ENCODE results near the gene SLK.

SLK gene

GRCh38 chr10:104020020-104020419 is 53.1 kb downstream of the SLK start:
- Histone ChIP-seq H3K4me2 (ENCODE audit: low read depth, low read length) (no peak overlapping the region), H3K4me1 (ENCODE audit: low read length) (no peaks in the 10 kb centered on the region), H4K20me1 (ENCODE audit: insufficient read depth, low read length) (no peaks in the 10 kb centered on the region), H3K27me3 (replicated peaks; ENCODE audit: insufficient read depth, low read length) (no peaks in the 10 kb centered on the region), H3K36me3 (replicated peaks; ENCODE audit: insufficient read depth, low read length) (peaks cover 10% of the 10 kb centered on the region; the same call in 1 of the 2 replicates), H2AFZ (ENCODE audit: low read length) (no peak overlapping the region), H3K9ac (ENCODE audit: low read length) (no peak overlapping the region), H3K27ac (ENCODE audit: low read length) (no peak overlapping the region), H3F3A (ENCODE audit: insufficient read depth, low read length) (no peaks in the 10 kb centered on the region), H3K9me3 (replicated peaks; ENCODE audit: insufficient read depth, low read length) (no peaks in the 10 kb centered on the region), H3K79me2 (ENCODE audit: low read length) (no peaks in the 10 kb centered on the region), H3K4me3 (ENCODE audit: low read length) (no peak overlapping the region), H3K9me2 (replicated peaks; ENCODE audit: insufficient read depth, low read length) (no peaks in the 10 kb centered on the region)
- TF ChIP-seq EZH2phosphoT487 (IDR thresholded peaks at IDR 0.05; ENCODE audit: low read length) (no peak), EZH2 (optimal IDR thresholded peaks at IDR 0.05; ENCODE audit: low read depth, low read length) (no peak)
- TF ChIP-seq, protein P1, sequence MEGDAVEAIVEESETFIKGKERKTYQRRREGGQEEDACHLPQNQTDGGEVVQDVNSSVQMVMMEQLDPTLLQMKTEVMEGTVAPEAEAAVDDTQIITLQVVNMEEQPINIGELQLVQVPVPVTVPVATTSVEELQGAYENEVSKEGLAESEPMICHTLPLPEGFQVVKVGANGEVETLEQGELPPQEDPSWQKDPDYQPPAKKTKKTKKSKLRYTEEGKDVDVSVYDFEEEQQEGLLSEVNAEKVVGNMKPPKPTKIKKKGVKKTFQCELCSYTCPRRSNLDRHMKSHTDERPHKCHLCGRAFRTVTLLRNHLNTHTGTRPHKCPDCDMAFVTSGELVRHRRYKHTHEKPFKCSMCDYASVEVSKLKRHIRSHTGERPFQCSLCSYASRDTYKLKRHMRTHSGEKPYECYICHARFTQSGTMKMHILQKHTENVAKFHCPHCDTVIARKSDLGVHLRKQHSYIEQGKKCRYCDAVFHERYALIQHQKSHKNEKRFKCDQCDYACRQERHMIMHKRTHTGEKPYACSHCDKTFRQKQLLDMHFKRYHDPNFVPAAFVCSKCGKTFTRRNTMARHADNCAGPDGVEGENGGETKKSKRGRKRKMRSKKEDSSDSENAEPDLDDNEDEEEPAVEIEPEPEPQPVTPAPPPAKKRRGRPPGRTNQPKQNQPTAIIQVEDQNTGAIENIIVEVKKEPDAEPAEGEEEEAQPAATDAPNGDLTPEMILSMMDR (IDR thresholded peaks at IDR 0.05; ENCODE audit: low read length): no peak
- DNase-seq: no peak

GRCh38 chr10:104021246-104021645 is 54.3 kb downstream of the SLK start:
- Histone ChIP-seq H3K27ac (ENCODE audit: low read length) (no peak overlapping the region), H3K4me1 (ENCODE audit: low read length) (no peaks in the 10 kb centered on the region), H3F3A (ENCODE audit: insufficient read depth, low read length) (no peaks in the 10 kb centered on the region), H3K9me2 (replicated peaks; ENCODE audit: insufficient read depth, low read length) (no peaks in the 10 kb centered on the region), H3K4me2 (ENCODE audit: low read depth, low read length) (no peak overlapping the region), H3K4me3 (ENCODE audit: low read length) (no peak overlapping the region), H3K9me3 (replicated peaks; ENCODE audit: insufficient read depth, low read length) (no peaks in the 10 kb centered on the region), H3K36me3 (replicated peaks; ENCODE audit: insufficient read depth, low read length) (peaks cover 10% of the 10 kb centered on the region; the same call in 1 of the 2 replicates), H3K79me2 (ENCODE audit: low read length) (no peaks in the 10 kb centered on the region), H4K20me1 (ENCODE audit: insufficient read depth, low read length) (no peaks in the 10 kb centered on the region), H3K27me3 (replicated peaks; ENCODE audit: insufficient read depth, low read length) (no peaks in the 10 kb centered on the region), H3K9ac (ENCODE audit: low read length) (no peak overlapping the region), H2AFZ (ENCODE audit: low read length) (no peak overlapping the region)
- TF ChIP-seq EZH2phosphoT487 (IDR thresholded peaks at IDR 0.05; ENCODE audit: low read length) (no peak), EZH2 (optimal IDR thresholded peaks at IDR 0.05; ENCODE audit: low read depth, low read length) (no peak)
- TF ChIP-seq, protein P1 (IDR thresholded peaks at IDR 0.05; ENCODE audit: low read length): no peak
- no peak for DNase-seq

- H3K79me2 ChIP-seq (ENCODE audit: low read length): no peaks in the 10 kb centered on the region
- no peak overlapping the region for H2AFZ ChIP-seq (ENCODE audit: low read length)
- H4K20me1 ChIP-seq (ENCODE audit: insufficient read depth, low read length): no peaks in the 10 kb centered on the region
- H3K4me2 ChIP-seq (ENCODE audit: low read depth, low read length): no peak overlapping the region
- no peak for TF ChIP-seq EZH2phosphoT487 (IDR thresholded peaks at IDR 0.05; ENCODE audit: low read length)
- TF ChIP-seq EZH2 (optimal IDR thresholded peaks at IDR 0.05; ENCODE audit: low read depth, low read length): no peak
- TF ChIP-seq, protein P1 (IDR thresholded peaks at IDR 0.05; ENCODE audit: low read length): no peak
- no peaks in the 10 kb centered on the region for H3K27me3 ChIP-seq (replicated peaks; ENCODE audit: insufficient read depth, low read length)
- H3K36me3 ChIP-seq (replicated peaks; ENCODE audit: insufficient read depth, low read length): peaks cover 10% of the 10 kb centered on the region; the same call in 1 of the 2 replicates
- H3K4me3 ChIP-seq (ENCODE audit: low read length): no peak overlapping the region
- no peaks in the 10 kb centered on the region for H3K4me1 ChIP-seq (ENCODE audit: low read length)
- no peak overlapping the region for H3K9ac ChIP-seq (ENCODE audit: low read length)
- H3K27ac ChIP-seq (ENCODE audit: low read length): no peak overlapping the region
- no peaks in the 10 kb centered on the region for H3K9me3 ChIP-seq (replicated peaks; ENCODE audit: insufficient read depth, low read length)
- H3F3A ChIP-seq (ENCODE audit: insufficient read depth, low read length): no peaks in the 10 kb centered on the region
- DNase-seq: no peak
- no peaks in the 10 kb centered on the region for H3K9me2 ChIP-seq (replicated peaks; ENCODE audit: insufficient read depth, low read length)
Observed at GRCh38 chr10:104022026-104022425, 55.1 kb downstream of the SLK start.
